HepG2 (cell line): ENCODE data around the gene SFTA2. TPM values are rescaled to one million over a fixed set of nuclear protein-coding genes. Genes with fewer than 3 reads are reported as not detected.
A peak's percentile ranks its signal among the peaks of the same experiment; 100 is the strongest.

Source experiments
- ATF2 ChIP-seq: sonication (generic); formaldehyde crosslinking; IDR thresholded peaks from 2 replicates; pipeline ENCODE4 v1.4.0; 2020; ENCODE audit warnings: missing genetic modification reagents
- DNMT3B ChIP-seq: conservative IDR thresholded peaks from 2 replicates; pipeline ENCODE4 v1.6.1; 2016; ENCODE audit warnings: missing biosample characterization, control low read depth
- EEA1 ChIP-seq: sonication (generic); formaldehyde crosslinking; IDR thresholded peaks from 2 replicates; pipeline ENCODE4 v1.5.1; 2020; ENCODE audit warnings: mild to moderate bottlenecking, missing genetic modification reagents, borderline replicate concordance
- ELK4 ChIP-seq: sonication (generic); formaldehyde crosslinking; IDR thresholded peaks from 2 replicates; pipeline ENCODE4 v1.9.0; 2021; ENCODE audit warnings: missing genetic modification reagents, borderline replicate concordance
- GABPA ChIP-seq, 2 experiments: IDR thresholded peaks; 2 replicates each; pipeline ENCODE4 v1.6.1; 2011 to 2016; ENCODE audit warnings: low read depth in 2 of 2, low read length in 1 of 2, missing biosample characterization in 1 of 2, missing genetic modification characterization in 1 of 2
- HCFC1 ChIP-seq: fragments of 150-350 bp; IDR thresholded peaks from 2 replicates; pipeline ENCODE4 v1.6.1; 2014; ENCODE audit warnings: low read depth, low read length
- HIVEP1 ChIP-seq: sonication (generic); formaldehyde crosslinking; IDR thresholded peaks from 2 replicates; pipeline ENCODE4 v1.4.0; 2020; ENCODE audit warnings: mild to moderate bottlenecking, missing genetic modification reagents
- KLF6 ChIP-seq: IDR thresholded peaks from 2 replicates; pipeline ENCODE4 v1.8.0; 2016; ENCODE audit warnings: missing biosample characterization, missing genetic modification reagents
- PAX8 ChIP-seq: sonication (generic); formaldehyde crosslinking; IDR thresholded peaks from 2 replicates; pipeline ENCODE4 v1.8.0; 2022; ENCODE audit warnings: mild to moderate bottlenecking, missing genetic modification reagents, borderline replicate concordance
- RAD51 ChIP-seq: fragments of 450-650 bp; IDR thresholded peaks from 2 replicates; pipeline ENCODE4 v1.6.1; 2016; ENCODE audit warnings: borderline replicate concordance
- REST ChIP-seq, 2 experiments: IDR thresholded peaks; 2 replicates each; pipeline ENCODE4 v1.6.1; 2011 to 2012; ENCODE audit warnings: low read length in 2 of 2, borderline replicate concordance in 1 of 2, low read depth in 1 of 2, mild to moderate bottlenecking in 1 of 2, moderate library complexity in 1 of 2
- SMC3 ChIP-seq: IDR thresholded peaks from 2 replicates; pipeline ENCODE4 v1.6.1; 2011; ENCODE audit warnings: low read length, improper control_type of control experiment
- TCF7L2 ChIP-seq: IDR thresholded peaks from 2 replicates; pipeline ENCODE4 v1.6.1; 2011; ENCODE audit warnings: mild to moderate bottlenecking, low read depth, low read length, moderate library complexity
- ZFP36L1 ChIP-seq: sonication (generic); formaldehyde crosslinking; IDR thresholded peaks from 2 replicates; pipeline ENCODE4 v1.8.0; 2022; ENCODE audit warnings: mild to moderate bottlenecking, missing genetic modification reagents, moderate library complexity
- ZMAT3 ChIP-seq: sonication (generic); formaldehyde crosslinking; conservative IDR thresholded peaks from 2 replicates; pipeline ENCODE4 v1.7.0; 2021; ENCODE audit warnings: missing genetic modification reagents
- ZNF207 ChIP-seq: fragments of 450-650 bp; IDR thresholded peaks from 2 replicates; pipeline ENCODE4 v1.6.1; 2016; ENCODE audit warnings: antibody characterized with exemption, borderline replicate concordance
- ZNF256 ChIP-seq: sonication (generic); formaldehyde crosslinking; conservative IDR thresholded peaks from 2 replicates; pipeline ENCODE4 v1.4.0; 2020; ENCODE audit warnings: missing genetic modification reagents
- ZNF331 ChIP-seq: sonication (generic); formaldehyde crosslinking; IDR thresholded peaks from 2 replicates; pipeline ENCODE4 v1.4.0; 2020; ENCODE audit warnings: missing genetic modification reagents
- ZNF33B ChIP-seq: sonication (generic); formaldehyde crosslinking; IDR thresholded peaks from 2 replicates; pipeline ENCODE4 v1.5.1; 2020; ENCODE audit warnings: mild to moderate bottlenecking, missing genetic modification reagents
- ZNF7 ChIP-seq: IDR thresholded peaks from 2 replicates; pipeline ENCODE4 v1.6.1; 2016; ENCODE audit warnings: missing biosample characterization, missing genetic modification reagents
- ZNF749 ChIP-seq: sonication (generic); formaldehyde crosslinking; IDR thresholded peaks from 2 replicates; pipeline ENCODE4 v1.8.0; 2022; ENCODE audit warnings: mild to moderate bottlenecking, missing genetic modification reagents, moderate library complexity, borderline replicate concordance
- ZSCAN5A ChIP-seq: sonication (generic); formaldehyde crosslinking; IDR thresholded peaks from 2 replicates; pipeline ENCODE4 v1.8.0; 2022; ENCODE audit warnings: mild to moderate bottlenecking, missing genetic modification reagents, borderline replicate concordance
- polyA plus RNA-seq, 8 experiments: library from polyadenylated mRNA; depleted of rRNA in 3 of 8; stranded (reverse) in 7 of 8; unstranded in 1 of 8; fragments of >200 nt; fragmentation: Illumina TruSeq in 4 of 8; extraction: Trizol in 4 of 8; gene quantifications; 2 replicates each; pipeline versions ENCODE4 v1.2.1 to v1.2.3, GENCODE V29; 2011 to 2016; ENCODE audit warnings: low read depth in 4 of 8, missing spikeins in 1 of 8, mixed read lengths in 1 of 8; ENCODE audit not compliant: insufficient read depth in 1 of 8
- total RNA-seq, 5 experiments: library from RNA; depleted of rRNA; stranded (reverse); fragments of >200 nt; fragmentation: Illumina TruSeq; extraction: Trizol; gene quantifications; 2 replicates each; pipeline ENCODE4 v1.2.3, GENCODE V29; 2016; ENCODE audit warnings: low read depth in 1 of 5

SFTA2 gene
- total and polyA plus RNA-seq, 2 of the 13 experiments (the other 11 are each of a cell fraction or from before 2014, with no cell fraction given): not detected

- TF ChIP-seq TCF7L2 (no peak), DNMT3B (0 out of 2 replicates have a peak, but pooled peaks have one; percentile 63), GABPA (IDR thresholded peaks at IDR 0.05; ENCODE audit: low read depth, low read length) (peak; percentile 60), GABPA (CRISPR knock-in tag; IDR thresholded peaks at IDR 0.05; ENCODE audit: low read depth) (peak; percentile 92), ATF2 (CRISPR knock-in tag) (peak; percentile 70), ZMAT3 (no peak; the same call in 1 of the 2 replicates), KLF6 (CRISPR knock-in tag) (peak; percentile 82), HIVEP1 (CRISPR knock-in tag) (no peak), HCFC1 (peak; percentile 97), REST (IDR thresholded peaks at IDR 0.05; ENCODE audit: borderline replicate concordance in 1 of 2, low read depth in 1 of 2, low read length in 2 of 2) (peak in 1 of 2 experiments; percentile 42; a peak in 1 of 4 replicates), ZFP36L1 (CRISPR knock-in tag) (peak; percentile 30; the same call in 1 of the 2 replicates), RAD51 (no peak), ZSCAN5A (0 out of 2 replicates have a peak, but pooled peaks have one; percentile 90), PAX8 (CRISPR knock-in tag) (no peak), ZNF331 (CRISPR knock-in tag) (no peak; the same call in 1 of the 2 replicates), ZNF7 (CRISPR knock-in tag) (no peak), ZNF33B (CRISPR knock-in tag) (no peak; the same call in 1 of the 2 replicates), ZNF207 (no peak), ELK4 (CRISPR knock-in tag) (no peak), SMC3 (no peak), ZNF749 (CRISPR knock-in tag) (no peak), EEA1 (CRISPR knock-in tag) (peak; percentile 58; the same call in 1 of the 2 replicates), ZNF256 (CRISPR knock-in tag) (no peak)
Measured at GRCh38 chr6:30907758-30908591, 24.0 kb downstream of the SFTA2 start, which contains the start of gene GTF2H4 (continued).
